ENCODE results near the gene SERPINA12.

SERPINA12 gene

GRCh38 chr14:94470311-94470710, 39.0 kb downstream of the SERPINA12 start:
- no peak for TF ChIP-seq TAF1 (IDR thresholded peaks at IDR 0.05; ENCODE audit: borderline replicate concordance, insufficient read depth, low read length)
- TF ChIP-seq POLR2AphosphoS5 (IDR thresholded peaks at IDR 0.05; ENCODE audit: low read depth, low read length), result no peak
- TF ChIP-seq FOXP2 (optimal IDR thresholded peaks at IDR 0.05; ENCODE audit: borderline replicate concordance, extremely low read depth, extremely low read length, insufficient read depth), result no peak
- TF ChIP-seq REST (IDR thresholded peaks at IDR 0.05; ENCODE audit: insufficient read depth in 1 of 2, low read depth in 2 of 2, low read length in 2 of 2), result no peak
- TF ChIP-seq SIN3A (IDR thresholded peaks at IDR 0.05; ENCODE audit: borderline replicate concordance, insufficient read depth, low read length), result no peak

GRCh38 chr14:94469261-94469660, 40.0 kb downstream of the SERPINA12 start:
- TF ChIP-seq POLR2AphosphoS5 (IDR thresholded peaks at IDR 0.05; ENCODE audit: low read depth, low read length) (no peak), REST (IDR thresholded peaks at IDR 0.05; ENCODE audit: insufficient read depth in 1 of 2, low read depth in 2 of 2, low read length in 2 of 2) (no peak), FOXP2 (optimal IDR thresholded peaks at IDR 0.05; ENCODE audit: borderline replicate concordance, extremely low read depth, extremely low read length, insufficient read depth) (no peak)

- TF ChIP-seq SIN3A (IDR thresholded peaks at IDR 0.05; ENCODE audit: borderline replicate concordance, insufficient read depth, low read length) (no peak), REST (IDR thresholded peaks at IDR 0.05; ENCODE audit: insufficient read depth in 1 of 2, low read depth in 2 of 2, low read length in 2 of 2) (no peak), POLR2AphosphoS5 (IDR thresholded peaks at IDR 0.05; ENCODE audit: low read depth, low read length) (no peak), FOXP2 (optimal IDR thresholded peaks at IDR 0.05; ENCODE audit: borderline replicate concordance, extremely low read depth, extremely low read length, insufficient read depth) (no peak), TAF1 (IDR thresholded peaks at IDR 0.05; ENCODE audit: borderline replicate concordance, insufficient read depth, low read length) (no peak)
Measured at GRCh38 chr14:94467728-94468520, 41.3 kb downstream of the SERPINA12 start.

- no peak for TF ChIP-seq POLR2AphosphoS5 (IDR thresholded peaks at IDR 0.05; ENCODE audit: low read depth, low read length)
- no peak for TF ChIP-seq FOXP2 (optimal IDR thresholded peaks at IDR 0.05; ENCODE audit: borderline replicate concordance, extremely low read depth, extremely low read length, insufficient read depth)
- no peak for TF ChIP-seq TAF1 (IDR thresholded peaks at IDR 0.05; ENCODE audit: borderline replicate concordance, insufficient read depth, low read length)
- TF ChIP-seq REST (IDR thresholded peaks at IDR 0.05; ENCODE audit: insufficient read depth in 1 of 2, low read depth in 2 of 2, low read length in 2 of 2), result no peak
- no peak for TF ChIP-seq SIN3A (IDR thresholded peaks at IDR 0.05; ENCODE audit: borderline replicate concordance, insufficient read depth, low read length)
Measured at GRCh38 chr14:94466706-94467370, 42.4 kb downstream of the SERPINA12 start.
